ENCODE results near the gene ADAM30. TPM values are rescaled to one million over a fixed set of nuclear protein-coding genes. Genes with fewer than 3 reads are reported as not detected.

The ADAM30 gene
- total RNA-seq, 1 donor from 2014 or later: not detected

DNA sequence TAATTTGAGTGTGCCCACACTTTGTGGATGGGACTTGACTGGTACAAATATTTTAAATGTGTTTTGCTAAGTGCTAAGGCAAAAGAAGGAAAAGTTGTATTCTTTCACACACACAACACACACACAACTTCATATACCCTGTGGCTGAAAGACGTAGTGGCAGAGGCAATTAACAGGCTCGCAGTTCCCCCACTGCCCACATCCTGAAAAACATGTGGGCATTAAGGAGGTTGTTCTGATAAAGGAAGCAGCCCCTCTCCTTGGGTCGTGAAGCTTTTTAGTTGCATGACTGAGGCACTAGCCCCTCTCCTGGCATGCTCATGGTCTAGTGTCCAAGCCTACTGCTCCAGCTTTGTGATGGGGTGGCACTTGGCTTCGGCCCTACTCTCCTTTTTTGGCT, 14.3 kb upstream of the ADAM30 start:
- CTCF ChIA-PET: no interaction called here
- Mint-ChIP-seq H3K4me3 (no peak overlapping the region), H3K36me3 (ENCODE audit: low read depth) (peaks cover 33% of the 10 kb centered on the region), H3K9me3 (peaks cover 4% of the 10 kb centered on the region), H3K4me1 (no peaks in the 10 kb centered on the region), H3K27ac (no peak overlapping the region), H3K27me3 (peaks cover 2% of the 10 kb centered on the region)
- intact Hi-C loops (cut with micrococcal nuclease): no loop called here
- POLR2A ChIA-PET: no interaction called here
- TF ChIP-seq, protein P1, sequence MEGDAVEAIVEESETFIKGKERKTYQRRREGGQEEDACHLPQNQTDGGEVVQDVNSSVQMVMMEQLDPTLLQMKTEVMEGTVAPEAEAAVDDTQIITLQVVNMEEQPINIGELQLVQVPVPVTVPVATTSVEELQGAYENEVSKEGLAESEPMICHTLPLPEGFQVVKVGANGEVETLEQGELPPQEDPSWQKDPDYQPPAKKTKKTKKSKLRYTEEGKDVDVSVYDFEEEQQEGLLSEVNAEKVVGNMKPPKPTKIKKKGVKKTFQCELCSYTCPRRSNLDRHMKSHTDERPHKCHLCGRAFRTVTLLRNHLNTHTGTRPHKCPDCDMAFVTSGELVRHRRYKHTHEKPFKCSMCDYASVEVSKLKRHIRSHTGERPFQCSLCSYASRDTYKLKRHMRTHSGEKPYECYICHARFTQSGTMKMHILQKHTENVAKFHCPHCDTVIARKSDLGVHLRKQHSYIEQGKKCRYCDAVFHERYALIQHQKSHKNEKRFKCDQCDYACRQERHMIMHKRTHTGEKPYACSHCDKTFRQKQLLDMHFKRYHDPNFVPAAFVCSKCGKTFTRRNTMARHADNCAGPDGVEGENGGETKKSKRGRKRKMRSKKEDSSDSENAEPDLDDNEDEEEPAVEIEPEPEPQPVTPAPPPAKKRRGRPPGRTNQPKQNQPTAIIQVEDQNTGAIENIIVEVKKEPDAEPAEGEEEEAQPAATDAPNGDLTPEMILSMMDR (IDR thresholded peaks at IDR 0.05): no peak
- DNase-seq (no peak), ATAC-seq (ENCODE audit: low read depth) (no peak)

DNA sequence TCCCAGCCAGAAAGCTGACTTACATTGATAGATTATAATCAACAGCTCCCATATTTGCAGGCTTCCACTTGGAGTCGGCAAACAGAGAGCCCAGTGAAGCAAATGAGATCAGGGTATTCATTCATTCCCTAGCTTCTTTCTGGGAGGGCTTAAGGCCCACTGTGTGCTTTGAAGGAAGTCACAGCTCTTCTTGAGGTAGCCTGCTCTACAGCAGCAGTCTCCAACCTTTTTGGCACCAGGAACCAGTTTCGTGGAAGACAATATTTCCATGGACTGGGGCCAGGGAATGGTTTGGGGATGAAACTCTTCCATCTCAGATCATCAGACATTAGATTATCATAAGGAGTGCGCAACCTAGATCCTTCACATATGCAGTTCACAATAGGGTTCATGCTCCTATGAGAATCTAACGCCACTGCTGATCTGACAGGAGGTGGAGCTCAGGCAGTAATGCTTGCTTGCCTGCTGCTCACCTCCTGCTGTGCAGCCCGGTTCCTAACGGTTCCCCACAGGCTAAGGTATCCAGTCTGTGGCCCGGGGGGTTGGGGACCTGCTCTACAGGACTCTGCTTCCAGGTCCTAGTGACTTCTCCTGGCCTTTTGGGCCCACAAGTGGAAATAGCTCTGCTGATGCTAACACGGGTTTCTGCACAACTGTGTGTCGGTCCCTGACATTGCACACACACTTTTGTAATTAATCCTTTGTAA, 13.7 kb upstream of the ADAM30 start:
- peaks cover 2% of the 10 kb centered on the region for H3K27me3 Mint-ChIP-seq
- ATAC-seq (ENCODE audit: low read depth) (no peak), DNase-seq (no peak)
- CTCF ChIA-PET: no interaction called here
- intact Hi-C loops (cut with micrococcal nuclease): no loop called here
- no peaks in the 10 kb centered on the region for H3K4me1 Mint-ChIP-seq
- H3K36me3 Mint-ChIP-seq (ENCODE audit: low read depth): peaks cover 27% of the 10 kb centered on the region
- peaks cover 4% of the 10 kb centered on the region for H3K9me3 Mint-ChIP-seq
- H3K4me3 Mint-ChIP-seq: no peak overlapping the region
- no peak overlapping the region for H3K27ac Mint-ChIP-seq
- POLR2A ChIA-PET: no interaction called here
- TF ChIP-seq, protein P1 (IDR thresholded peaks at IDR 0.05): no peak

DNA sequence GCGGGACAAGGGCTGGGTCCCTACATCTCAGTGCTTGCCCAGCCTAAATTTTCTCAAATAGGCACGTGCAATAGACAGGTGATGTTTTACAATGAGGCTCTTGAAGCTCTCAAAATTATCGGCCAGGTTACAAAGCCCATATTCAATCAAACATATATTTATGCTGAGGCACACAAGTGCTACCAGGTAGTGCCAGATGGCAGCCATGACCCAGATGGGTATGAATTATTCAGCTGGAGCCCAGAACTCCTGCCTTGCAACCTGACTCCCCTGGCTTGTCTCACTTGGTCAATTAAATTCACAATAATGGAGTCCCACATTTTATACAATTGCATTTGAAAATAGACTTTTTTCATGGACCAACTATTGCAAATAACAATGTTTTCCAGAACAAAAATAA, 12.3 kb upstream of the ADAM30 start:
- ATAC-seq (ENCODE audit: low read depth) (no peak), DNase-seq (no peak)
- Mint-ChIP-seq H3K4me3 (no peak overlapping the region), H3K4me1 (no peaks in the 10 kb centered on the region), H3K36me3 (ENCODE audit: low read depth) (peaks cover 13% of the 10 kb centered on the region), H3K27ac (no peak overlapping the region), H3K27me3 (peaks cover 4% of the 10 kb centered on the region), H3K9me3 (peaks cover 7% of the 10 kb centered on the region)
- ChIA-PET CTCF (no interaction called here), POLR2A (no interaction called here)
- TF ChIP-seq, protein P1 (IDR thresholded peaks at IDR 0.05): no peak
- intact Hi-C loops (cut with micrococcal nuclease): no loop called here

DNA sequence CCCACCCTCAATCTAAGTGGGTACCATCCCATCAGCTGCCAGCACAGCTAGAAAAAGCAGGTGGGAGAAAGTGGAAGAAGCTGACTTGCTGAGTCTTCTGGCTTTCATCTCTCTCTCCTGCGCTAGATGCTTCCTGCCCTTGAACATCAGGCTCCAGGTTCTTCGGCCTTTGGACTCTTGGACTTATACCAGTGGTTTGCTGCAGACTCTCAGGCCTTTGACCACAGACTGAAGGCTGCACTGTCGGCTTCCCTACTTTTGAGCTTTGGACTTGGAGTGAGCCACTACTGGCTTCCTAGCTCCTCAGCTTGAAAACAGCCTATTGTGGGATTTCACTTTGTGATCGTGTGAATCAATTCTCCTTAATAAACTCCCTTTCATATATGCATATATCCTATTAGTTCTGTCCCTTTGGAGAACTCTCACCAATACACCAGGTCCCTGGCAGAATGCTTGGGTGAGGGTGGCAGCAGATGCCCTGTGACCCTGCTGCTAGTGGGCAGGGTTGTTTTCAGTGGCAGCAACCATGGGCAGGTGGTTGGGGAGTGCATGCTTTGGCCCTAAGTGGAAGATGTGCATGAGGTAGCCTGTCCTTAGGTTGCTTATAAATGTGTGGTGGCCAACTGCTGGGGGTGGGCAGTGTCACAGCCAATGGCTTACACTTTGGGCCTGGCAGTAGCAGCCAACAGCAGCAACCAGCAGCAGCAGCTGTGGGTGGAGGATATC, 10.8 kb upstream of the ADAM30 start:
- DNase-seq (no peak), ATAC-seq (ENCODE audit: low read depth) (no peak)
- Mint-ChIP-seq H3K36me3 (ENCODE audit: low read depth) (no peaks in the 10 kb centered on the region), H3K4me1 (no peaks in the 10 kb centered on the region), H3K4me3 (no peak overlapping the region), H3K9me3 (peaks cover 7% of the 10 kb centered on the region), H3K27me3 (peaks cover 9% of the 10 kb centered on the region), H3K27ac (no peak overlapping the region)
- ChIA-PET CTCF (no interaction called here), POLR2A (no interaction called here)
- TF ChIP-seq, protein P1 (IDR thresholded peaks at IDR 0.05): no peak
- intact Hi-C loops (cut with micrococcal nuclease): no loop called here

DNA sequence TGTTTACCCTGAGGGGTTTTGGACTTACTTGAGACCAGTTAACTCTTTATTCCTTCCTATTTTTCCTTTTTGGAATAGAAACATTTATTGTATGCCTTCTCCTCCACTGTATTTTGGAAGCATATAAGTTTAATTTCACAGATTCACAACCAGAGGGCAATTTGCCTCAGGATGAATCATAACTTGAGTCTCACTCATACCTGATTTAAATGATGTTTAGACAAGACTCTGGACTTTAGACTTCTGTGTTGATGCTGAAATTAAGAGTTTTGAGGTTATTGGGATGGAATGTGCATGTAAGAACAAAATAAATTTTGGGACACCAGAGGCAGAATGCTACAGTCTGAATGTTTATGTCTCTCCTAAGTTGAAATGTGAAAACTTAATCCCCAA, 7.1 kb upstream of the ADAM30 start:
- peaks cover 7% of the 10 kb centered on the region for H3K9me3 Mint-ChIP-seq
- ChIA-PET CTCF (no interaction called here), POLR2A (no interaction called here)
- H3K4me3 Mint-ChIP-seq: no peak overlapping the region
- H3K27me3 Mint-ChIP-seq: peaks cover 13% of the 10 kb centered on the region
- H3K36me3 Mint-ChIP-seq (ENCODE audit: low read depth): no peaks in the 10 kb centered on the region
- intact Hi-C loops (cut with micrococcal nuclease): no loop called here
- DNase-seq (no peak), ATAC-seq (ENCODE audit: low read depth) (no peak)
- TF ChIP-seq, protein P1 (IDR thresholded peaks at IDR 0.05): no peak
- H3K4me1 Mint-ChIP-seq: no peaks in the 10 kb centered on the region
- H3K27ac Mint-ChIP-seq: no peak overlapping the region

Data from activated B cell treated with CpG ODN at 0.5 μM for 24 hours (primary cell).